T-cell (primary cell): Measurements from ENCODE around the gene DDX43. TPM values are rescaled to one million over a fixed set of nuclear protein-coding genes. Genes with fewer than 3 reads are reported as not detected.

Experiments
- ATAC-seq, 4 experiments: fragments of 200-7000 bp in 3 of 4; fragments of 150-1000 bp in 1 of 4; cut with Tn5 transposase; replicated peaks in 1 of 4; 1 replicate in 3 of 4; 2 replicates in 1 of 4; pipeline ENCODE4 v1.10.0; 2021; ENCODE audit warnings: moderate library complexity in 3 of 4, mild to moderate bottlenecking in 2 of 4, moderate number of reproducible peaks in 1 of 4
- CTCF ChIA-PET, 2 donors: fragments of 300-600 bp; sonication (Branson Sonifier 250); formaldehyde crosslinking; loops; one replicate each; lab custom pipeline; 2022; ENCODE audit warnings: antibody characterized with exemption in 2 of 2; lab: Charles Lee
- POLR2A ChIA-PET, 2 donors: fragments of 300-600 bp; sonication (Branson Sonifier 250); formaldehyde crosslinking; loops; one replicate each; lab custom pipeline; 2022; ENCODE audit warnings: antibody characterized with exemption in 2 of 2; lab: Charles Lee
- DNase-seq, 35 experiments: peaks; one replicate each; pipeline versions ENCODE4 v3.0.0 to v3.0.0-alpha.2; 2013 to 2023
- H3K27ac ChIP-seq: one replicate; pipeline ENCODE4 v1.5.1; 2013; ENCODE audit warnings: low read length
- H3K27me3 ChIP-seq, 2 experiments: replicated peaks in 1 of 2; 1 replicate in 1 of 2; 2 replicates in 1 of 2; pipeline versions ENCODE4 v1.6.1 to v1.7.0; 2013; ENCODE audit warnings: low read length in 1 of 2, mixed read lengths in 1 of 2; ENCODE audit not compliant: control insufficient read depth in 2 of 2, insufficient read depth in 2 of 2; ENCODE audit errors: extremely low read depth in 1 of 2
- H3K36me3 ChIP-seq, 2 donors: 1 replicate in 1 of 2; 2 replicates in 1 of 2; pipeline versions ENCODE4 v1.6.1 to v1.7.0; 2013; ENCODE audit warnings: low read length in 1 of 2; ENCODE audit not compliant: control insufficient read depth in 2 of 2, insufficient read depth in 1 of 2; ENCODE audit errors: extremely low read depth in 1 of 2
- H3K4me1 ChIP-seq, 2 experiments: 1 replicate in 1 of 2; 2 replicates in 1 of 2; pipeline versions ENCODE4 v1.6.1 to v1.7.0; 2013; ENCODE audit warnings: low read length in 2 of 2, mixed read lengths in 1 of 2; ENCODE audit not compliant: insufficient read depth in 2 of 2, control insufficient read depth in 1 of 2; ENCODE audit errors: extremely low read depth in 1 of 2
- H3K4me3 ChIP-seq, 2 donors: 1 replicate in 1 of 2; 2 replicates in 1 of 2; pipeline versions ENCODE4 v1.5.1 to v1.7.0; 2013; ENCODE audit warnings: mild to moderate bottlenecking in 2 of 2, low read length in 1 of 2, moderate library complexity in 1 of 2; ENCODE audit not compliant: control insufficient read depth in 1 of 2; ENCODE audit errors: extremely low read depth in 1 of 2
- H3K9me3 ChIP-seq: 2 replicates; pipeline ENCODE4 v1.7.0; 2013
- H3K27ac Mint-ChIP-seq, 2 donors: one replicate each; pipeline ENCODE4 v1.8.0; 2020 to 2021; ENCODE audit warnings: mild to moderate bottlenecking in 2 of 2, mixed read lengths in 2 of 2
- H3K27me3 Mint-ChIP-seq, 2 donors: one replicate each; pipeline ENCODE4 v1.8.0; 2021 to 2022; ENCODE audit warnings: mixed read lengths in 2 of 2
- H3K36me3 Mint-ChIP-seq: one replicate; pipeline ENCODE4 v1.8.0; 2021; ENCODE audit warnings: mixed read lengths
- H3K4me1 Mint-ChIP-seq, 3 donors: one replicate each; pipeline ENCODE4 v1.8.0; 2020 to 2022; ENCODE audit warnings: mixed read lengths in 3 of 3, mild to moderate bottlenecking in 1 of 3
- H3K4me3 Mint-ChIP-seq, 3 donors: one replicate each; pipeline ENCODE4 v1.8.0; 2020 to 2022; ENCODE audit warnings: mild to moderate bottlenecking in 3 of 3, mixed read lengths in 3 of 3, moderate library complexity in 3 of 3
- H3K9me3 Mint-ChIP-seq, 3 donors: one replicate each; pipeline ENCODE4 v1.8.0; 2020 to 2022; ENCODE audit warnings: mixed read lengths in 3 of 3
- WGBS: methylation state at CpG from one replicate; pipeline ENCODE4 v1.1.5; 2013; ENCODE audit warnings: missing lambda C conversion rate; ENCODE audit not compliant: insufficient coverage; 5-methylcytosine and 5-hydroxymethylcytosine counted together
- total RNA-seq, 35 experiments: library from RNA in 6 of 35; stranded (reverse) in 6 of 35; fragments of 120-200 nt in 1 of 35; gene quantifications; one replicate each; pipeline versions ENCODE4 v1.2.1 to v1.2.4 and lab custom pipeline; 2013 to 2026

DDX43 gene
- total RNA-seq (1 to 10 TPM in 3 of 5 donors, under 1 TPM in 2; 0.47 to 2.7 (median 1.3) TPM), total RNA-seq (lab: John Stamatoyannopoulos, UW) (0.05 to 5.4 (median 1.3) reads per million in 29 experiments)
- 0.72 TPM for total RNA-seq (2013)

DNA sequence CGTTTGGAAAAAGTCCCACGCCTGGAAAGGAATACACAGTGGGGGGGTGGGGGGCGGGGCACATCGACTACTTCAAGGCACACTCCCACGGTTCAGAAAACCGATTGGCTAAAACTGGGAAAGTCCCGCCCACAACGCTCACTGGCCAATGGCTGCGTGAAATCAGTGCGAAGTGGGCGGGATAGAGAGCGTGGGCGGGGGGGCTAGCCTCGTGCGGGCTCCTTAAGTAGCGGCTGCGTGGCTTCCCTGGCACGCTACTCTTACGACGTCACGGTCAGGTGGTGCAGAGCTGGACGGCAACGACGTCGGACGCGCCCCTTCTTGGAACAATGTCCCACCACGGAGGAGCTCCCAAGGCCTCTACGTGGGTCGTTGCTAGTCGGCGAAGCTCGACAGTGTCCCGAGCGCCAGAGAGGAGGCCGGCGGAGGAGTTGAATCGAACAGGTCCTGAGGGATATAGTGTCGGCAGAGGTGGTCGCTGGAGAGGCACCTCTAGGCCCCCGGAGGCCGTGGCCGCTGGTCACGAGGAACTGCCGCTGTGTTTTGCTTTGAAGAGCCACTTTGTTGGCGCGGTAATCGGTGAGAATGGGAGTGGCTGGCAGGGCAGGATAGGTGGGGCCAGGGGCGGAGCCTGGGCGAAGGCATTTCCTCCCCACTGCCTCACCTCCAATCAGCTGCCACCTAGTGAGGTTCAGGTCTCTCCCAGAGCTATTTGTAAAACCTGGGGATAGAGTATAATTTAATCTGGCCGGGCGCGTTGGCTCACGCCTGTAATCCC is at the start of gene DDX43:
DDX43 (plus strand) TSS at position 252 of the 778 bp plus-strand sequence; CDS start at position 330, 78 bp downstream.
- peak within 1 kb of the TSS in 1 of 2 donors; percentile 76 for H3K27ac Mint-ChIP-seq
- H3K4me1 ChIP-seq: peaks cover 0 to 15% of the 10 kb centered on the region in 2 experiments
- peak within 1 kb of the TSS in 1 of 2 donors; percentile 30 for H3K4me3 ChIP-seq
- H3K4me1 Mint-ChIP-seq: peaks cover 12 to 16% (median 15%) of the 10 kb centered on the region in 3 donors
- H3K4me3 Mint-ChIP-seq: peak within 1 kb of the TSS; percentile 21 to 79 (median 78)
- H3K27me3 Mint-ChIP-seq: no peaks in the 10 kb centered on the region
- H3K27me3 ChIP-seq: no peaks in the 10 kb centered on the region
- 73% methylated on average over 37 of the region's 54 CpGs for WGBS
- no peaks in the 10 kb centered on the region for H3K9me3 Mint-ChIP-seq
- ATAC-seq (peak in 3 of 4 experiments; percentile 74 to 87 (median 79)), DNase-seq (peak in 29 of 35 experiments; percentile 0 to 79 (median 45))
- H3K27ac ChIP-seq: peak within 1 kb of the TSS; percentile 57
- CTCF ChIA-PET: interaction anchor here in 1 of 2 donors (0.6 kb wide), 1 partner anchor 520 kb away, joined by 4 read pairs; no protein-coding TSS in a partner anchor
- H3K36me3 ChIP-seq: no peaks in the 10 kb centered on the region
- POLR2A ChIA-PET: no interaction called here
- no peaks in the 10 kb centered on the region for H3K36me3 Mint-ChIP-seq
- no peaks in the 10 kb centered on the region for H3K9me3 ChIP-seq

DNA sequence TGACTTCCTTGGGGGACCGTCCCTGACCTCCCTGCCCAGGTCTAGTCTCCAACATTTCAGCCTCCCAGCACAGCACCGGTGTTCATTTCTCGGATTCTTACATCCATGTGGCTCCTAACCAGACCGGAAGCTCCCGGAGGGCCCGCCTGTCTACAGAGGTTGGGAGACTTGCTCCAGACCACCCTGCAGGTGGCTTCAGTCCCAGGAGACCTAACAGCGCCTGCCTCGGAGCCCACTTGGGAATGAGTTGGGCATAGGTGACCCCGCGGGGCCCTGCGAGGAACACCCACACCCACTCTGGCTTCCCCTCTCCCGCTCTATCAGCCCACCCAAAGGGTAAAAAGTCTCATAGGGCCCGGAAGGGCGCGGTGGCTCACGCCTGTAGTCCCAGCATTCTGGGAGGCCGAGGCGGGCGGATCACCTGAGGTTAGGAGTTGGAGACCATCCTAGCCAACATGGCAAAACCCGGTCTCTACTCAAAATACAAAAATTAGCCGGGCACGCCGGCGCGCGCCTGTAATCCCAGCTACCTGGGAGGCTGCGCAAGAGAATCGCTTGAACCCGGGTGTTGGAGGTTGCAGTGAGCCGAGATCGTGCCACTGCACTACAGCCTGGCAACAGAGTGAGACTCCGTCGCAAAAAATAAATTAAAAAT is 46.0 kb upstream of the DDX43 start:
- ATAC-seq (no peak), DNase-seq (no peak)
- ChIA-PET POLR2A (no interaction called here), CTCF (no interaction called here)
- peaks cover 43 to 47% of the 10 kb centered on the region in 2 donors for H3K27me3 Mint-ChIP-seq
- Histone ChIP-seq H3K4me3 (no peak overlapping the region), H3K27me3 (peaks cover 5 to 37% of the 10 kb centered on the region in 2 experiments), H3K36me3 (no peaks in the 10 kb centered on the region), H3K4me1 (no peaks in the 10 kb centered on the region), H3K27ac (no peak overlapping the region), H3K9me3 (no peaks in the 10 kb centered on the region)
- no peaks in the 10 kb centered on the region for H3K4me1 Mint-ChIP-seq
- no peak overlapping the region for H3K27ac Mint-ChIP-seq
- 66% methylated on average over 17 of the region's 33 CpGs for WGBS
- no peak overlapping the region for H3K4me3 Mint-ChIP-seq
- H3K36me3 Mint-ChIP-seq: no peaks in the 10 kb centered on the region
- no peaks in the 10 kb centered on the region for H3K9me3 Mint-ChIP-seq

DNA sequence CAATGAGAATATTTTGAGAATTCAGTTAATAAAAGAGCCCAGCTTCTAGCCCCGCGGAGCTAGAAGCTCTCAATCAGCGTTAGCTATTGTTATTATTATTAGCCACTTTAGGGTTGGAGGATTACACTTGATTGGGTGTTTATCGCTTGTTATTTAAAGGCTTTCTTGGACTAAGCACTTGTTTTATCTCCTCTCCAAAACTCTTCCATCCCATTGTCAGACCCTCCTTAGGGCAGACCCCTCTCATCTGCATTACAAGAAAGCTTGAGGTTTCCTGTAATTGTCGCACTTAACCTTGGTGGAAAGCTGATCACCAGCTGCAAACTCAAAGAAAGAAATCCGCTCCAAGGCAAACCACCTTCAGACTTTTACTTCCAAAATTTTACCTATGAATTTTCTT is 45.3 kb upstream of the DDX43 start:
- peaks cover 43 to 47% of the 10 kb centered on the region in 2 donors for H3K27me3 Mint-ChIP-seq

DNA sequence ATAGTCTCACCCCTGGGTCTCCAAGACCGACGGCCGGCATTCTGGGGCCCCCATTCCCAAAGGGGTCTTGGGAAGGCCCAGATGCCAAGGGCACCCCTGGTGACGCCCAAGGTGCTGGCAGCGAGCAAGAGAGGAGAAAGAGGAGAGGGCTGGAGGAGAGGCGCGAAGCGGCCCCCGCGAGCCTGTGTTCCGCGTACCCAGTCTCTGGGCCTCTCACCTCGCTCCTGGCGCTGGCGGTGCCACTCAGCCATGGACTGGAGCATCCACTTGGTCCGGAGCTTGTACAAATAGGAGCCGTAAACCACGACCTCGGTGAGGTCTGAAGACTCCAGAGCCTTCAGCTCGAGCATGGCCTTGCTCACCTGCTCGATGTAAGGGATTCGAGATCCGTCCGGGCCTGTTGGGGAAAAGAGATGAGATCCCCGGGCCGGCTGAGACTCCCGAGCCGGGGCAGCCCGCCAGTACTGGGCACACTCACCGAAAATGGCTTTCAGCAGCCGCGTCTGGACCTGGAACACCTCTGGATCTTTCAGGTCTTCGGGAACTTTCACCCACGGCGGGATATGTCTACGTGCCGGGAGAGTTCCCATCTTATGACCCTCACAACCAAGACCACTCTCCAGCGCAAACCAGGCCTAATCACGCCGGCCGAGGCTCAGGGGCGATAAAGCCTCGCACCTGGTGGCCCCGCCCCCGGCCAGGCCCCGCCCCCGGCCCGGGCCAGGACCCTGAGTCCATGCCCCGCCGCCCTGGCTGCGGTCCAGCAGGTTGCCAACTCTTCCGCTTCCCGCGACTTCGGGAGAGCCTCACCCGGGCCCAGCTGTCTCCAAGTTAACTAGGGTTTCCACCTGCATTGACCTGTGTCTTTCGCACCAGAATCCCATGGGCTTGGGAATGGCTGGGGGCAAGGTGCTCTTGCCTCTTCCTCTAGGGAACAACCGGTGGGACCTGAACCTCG is 40.7 kb upstream of the DDX43 start, which contains the start of gene DPPA5:
DPPA5 (minus strand) TSS at position 641 of the 958 bp plus-strand sequence; CDS start at position 590, 51 bp downstream.
- CTCF ChIA-PET: interaction anchor here in 1 of 2 donors (0.7 kb wide), 1 partner anchor 238 kb away, joined by 6 read pairs; no protein-coding TSS in a partner anchor
- peaks cover 0 to 37% of the 10 kb centered on the region in 2 experiments for H3K27me3 ChIP-seq
- no peaks in the 10 kb centered on the region for H3K4me1 Mint-ChIP-seq
- H3K27ac Mint-ChIP-seq: no peak within 1 kb of the TSS
- no peak within 1 kb of the TSS for H3K27ac ChIP-seq
- H3K36me3 ChIP-seq: no peaks in the 10 kb centered on the region
- DNase-seq: no peak
- no peak for ATAC-seq
- H3K4me3 Mint-ChIP-seq: no peak within 1 kb of the TSS
- POLR2A ChIA-PET: no interaction called here
- 85% methylated on average over 46 of the region's 59 CpGs for WGBS
- H3K4me3 ChIP-seq: no peak within 1 kb of the TSS
- no peaks in the 10 kb centered on the region for H3K9me3 Mint-ChIP-seq
- no peaks in the 10 kb centered on the region for H3K4me1 ChIP-seq
- peaks cover 26 to 27% of the 10 kb centered on the region in 2 donors for H3K27me3 Mint-ChIP-seq
- no peaks in the 10 kb centered on the region for H3K9me3 ChIP-seq
- H3K36me3 Mint-ChIP-seq: no peaks in the 10 kb centered on the region

More for the DNA sequence above, 45.3 kb upstream of the DDX43 start:
- no peaks in the 10 kb centered on the region for H3K4me1 Mint-ChIP-seq
- no peak overlapping the region for H3K27ac ChIP-seq
- ATAC-seq (no peak), DNase-seq (no peak)
- H3K9me3 Mint-ChIP-seq: no peaks in the 10 kb centered on the region
- ChIA-PET POLR2A (no interaction called here), CTCF (no interaction called here)
- H3K9me3 ChIP-seq: no peaks in the 10 kb centered on the region
- no peaks in the 10 kb centered on the region for H3K4me1 ChIP-seq
- H3K4me3 ChIP-seq: no peak overlapping the region
- no peaks in the 10 kb centered on the region for H3K36me3 ChIP-seq
- H3K4me3 Mint-ChIP-seq: no peak overlapping the region
- no peaks in the 10 kb centered on the region for H3K36me3 Mint-ChIP-seq
- WGBS: no CpG with 5 or more reads among the region's 6 CpGs
- H3K27ac Mint-ChIP-seq: no peak overlapping the region
- peaks cover 5 to 43% of the 10 kb centered on the region in 2 experiments for H3K27me3 ChIP-seq

DNA sequence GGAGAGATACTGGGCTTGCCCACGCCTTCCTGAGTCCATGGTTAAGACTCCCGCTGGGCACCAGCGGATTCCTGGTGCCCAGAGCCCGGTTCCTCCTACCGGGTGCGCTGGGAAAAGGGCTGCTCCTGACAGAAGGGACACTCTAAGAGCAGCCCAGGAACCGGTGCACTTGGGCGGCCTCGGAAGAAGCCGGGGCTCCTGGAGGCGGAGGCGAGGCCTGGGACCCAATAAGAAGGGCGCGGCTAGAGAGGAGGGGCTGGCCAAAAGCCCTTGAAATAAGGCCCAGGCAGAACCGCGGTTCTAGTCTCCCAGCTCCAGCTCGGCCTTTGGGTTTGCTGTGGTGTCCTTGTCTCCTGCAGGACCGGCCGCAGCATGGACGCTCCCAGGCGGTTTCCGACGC is 32.3 kb upstream of the DDX43 start, which contains the start of gene KHDC3L:
KHDC3L (plus strand) TSS at position 301 of the 400 bp plus-strand sequence; CDS start at position 373, 72 bp downstream.
- no peaks in the 10 kb centered on the region for H3K36me3 Mint-ChIP-seq
- H3K9me3 Mint-ChIP-seq: no peaks in the 10 kb centered on the region
- 88% methylated on average over 23 of the region's 23 CpGs for WGBS
- peaks cover 0 to 3% of the 10 kb centered on the region in 2 donors for H3K27me3 Mint-ChIP-seq
- H3K27me3 ChIP-seq: peaks cover 0 to 20% of the 10 kb centered on the region in 2 experiments
- ChIA-PET CTCF (no interaction called here), POLR2A (no interaction called here)
- no peaks in the 10 kb centered on the region for H3K4me1 Mint-ChIP-seq
- no peaks in the 10 kb centered on the region for H3K36me3 ChIP-seq
- ATAC-seq (no peak), DNase-seq (no peak)
- H3K4me1 ChIP-seq: no peaks in the 10 kb centered on the region
- no peak within 1 kb of the TSS for H3K27ac ChIP-seq
- no peak within 1 kb of the TSS for H3K4me3 Mint-ChIP-seq
- H3K9me3 ChIP-seq: no peaks in the 10 kb centered on the region
- no peak within 1 kb of the TSS for H3K27ac Mint-ChIP-seq
- no peak within 1 kb of the TSS for H3K4me3 ChIP-seq
